ENCODE data around the gene FA2H. TPM values are rescaled to one million over a fixed set of nuclear protein-coding genes. Genes with fewer than 3 reads are reported as not detected.

Gene FA2H
- total and polyA plus RNA-seq, 2 donors (not counting 1 experiment from before 2014, with no cell fraction given) = not detected

DNA sequence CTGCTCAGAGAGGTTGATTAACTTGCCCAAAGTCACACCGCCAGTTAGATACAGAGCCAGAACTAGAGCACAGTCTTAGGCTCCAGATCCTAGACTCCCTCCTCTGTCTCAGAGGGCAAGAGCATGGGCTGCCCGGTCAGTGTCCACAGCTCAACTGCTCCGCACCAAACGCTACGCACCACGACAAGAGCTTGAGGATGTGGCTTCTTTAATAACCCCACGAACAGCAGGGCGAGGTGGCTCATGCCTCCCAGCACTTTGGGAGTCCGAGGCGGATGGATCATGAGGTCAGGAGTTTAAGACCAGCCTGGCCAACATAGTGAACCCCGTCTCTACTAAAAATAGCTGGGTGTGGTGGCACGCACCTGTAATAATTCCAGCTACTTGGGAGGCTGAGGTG lies 21.4 kb downstream of the FA2H start:
- Histone ChIP-seq H3K36me3 (ENCODE audit: control insufficient read depth, insufficient read depth, low read length) (no peaks in the 10 kb centered on the region), H3K27ac (ENCODE audit: insufficient read depth, low read length) (no peak overlapping the region), H3K9ac (ENCODE audit: insufficient read depth, low read length) (no peak overlapping the region), H3K79me2 (ENCODE audit: control insufficient read depth, insufficient read depth, low read length) (no peaks in the 10 kb centered on the region), H3K27me3 (ENCODE audit: control insufficient read depth, insufficient read depth, low read length) (peaks cover 4% of the 10 kb centered on the region), H2AFZ (ENCODE audit: low read length) (no peak overlapping the region), H3K4me3 (replicated peaks in 1 of 4; ENCODE audit: control extremely low read depth in 1 of 4, insufficient read depth in 1 of 4, low read depth in 3 of 4, low read length in 4 of 4) (no peak overlapping the region), H3K9me3 (ENCODE audit: control insufficient read depth, insufficient read depth, low read depth, low read length) (no peaks in the 10 kb centered on the region), H3K4me2 (ENCODE audit: extremely low read depth, insufficient read depth, low read length) (no peak overlapping the region), H4K20me1 (ENCODE audit: control insufficient read depth, extremely low read depth, insufficient read depth, low read length) (no peaks in the 10 kb centered on the region), H3K4me1 (ENCODE audit: control insufficient read depth, extremely low read depth, insufficient read depth, low read length) (no peaks in the 10 kb centered on the region)
- DNase-seq (ENCODE audit: low read depth in 2 of 2) = no peak
- no peak for TF ChIP-seq EZH2 (IDR thresholded peaks at IDR 0.05; ENCODE audit: low read length, missing control alignments)
- TF ChIP-seq, protein P1, sequence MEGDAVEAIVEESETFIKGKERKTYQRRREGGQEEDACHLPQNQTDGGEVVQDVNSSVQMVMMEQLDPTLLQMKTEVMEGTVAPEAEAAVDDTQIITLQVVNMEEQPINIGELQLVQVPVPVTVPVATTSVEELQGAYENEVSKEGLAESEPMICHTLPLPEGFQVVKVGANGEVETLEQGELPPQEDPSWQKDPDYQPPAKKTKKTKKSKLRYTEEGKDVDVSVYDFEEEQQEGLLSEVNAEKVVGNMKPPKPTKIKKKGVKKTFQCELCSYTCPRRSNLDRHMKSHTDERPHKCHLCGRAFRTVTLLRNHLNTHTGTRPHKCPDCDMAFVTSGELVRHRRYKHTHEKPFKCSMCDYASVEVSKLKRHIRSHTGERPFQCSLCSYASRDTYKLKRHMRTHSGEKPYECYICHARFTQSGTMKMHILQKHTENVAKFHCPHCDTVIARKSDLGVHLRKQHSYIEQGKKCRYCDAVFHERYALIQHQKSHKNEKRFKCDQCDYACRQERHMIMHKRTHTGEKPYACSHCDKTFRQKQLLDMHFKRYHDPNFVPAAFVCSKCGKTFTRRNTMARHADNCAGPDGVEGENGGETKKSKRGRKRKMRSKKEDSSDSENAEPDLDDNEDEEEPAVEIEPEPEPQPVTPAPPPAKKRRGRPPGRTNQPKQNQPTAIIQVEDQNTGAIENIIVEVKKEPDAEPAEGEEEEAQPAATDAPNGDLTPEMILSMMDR (conservative IDR thresholded peaks at IDR 0.05 in 1 of 2, IDR thresholded peaks at IDR 0.05 in 1 of 2; ENCODE audit: low read depth in 1 of 2, low read length in 2 of 2) = no peak

DNA sequence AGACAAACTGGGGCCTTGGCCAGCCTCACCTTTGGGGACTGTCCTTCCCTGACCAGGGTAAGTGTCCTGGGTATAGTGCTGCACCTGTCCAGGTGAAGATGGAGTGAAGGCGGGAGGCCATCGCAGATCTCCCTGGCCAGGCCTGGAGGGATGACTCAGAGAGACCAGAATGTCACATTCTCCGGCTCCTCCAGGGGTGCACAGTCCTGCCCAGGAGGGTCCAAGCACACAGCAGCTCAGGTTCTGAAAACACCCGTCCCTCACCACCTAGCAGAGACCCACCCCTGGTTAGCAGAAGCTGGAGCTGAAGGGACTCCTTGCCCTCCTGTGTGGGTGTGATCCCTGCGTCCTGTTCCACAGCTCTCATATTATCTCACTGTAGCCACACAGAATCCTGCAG lies 21.9 kb downstream of the FA2H start:
- H3K79me2 ChIP-seq (ENCODE audit: control insufficient read depth, insufficient read depth, low read length) = no peaks in the 10 kb centered on the region
- H3K27ac ChIP-seq (ENCODE audit: insufficient read depth, low read length) = no peak overlapping the region
- H4K20me1 ChIP-seq (ENCODE audit: control insufficient read depth, extremely low read depth, insufficient read depth, low read length) = no peaks in the 10 kb centered on the region
- H3K9ac ChIP-seq (ENCODE audit: insufficient read depth, low read length) = no peak overlapping the region
- DNase-seq (ENCODE audit: low read depth in 2 of 2) = no peak
- H3K36me3 ChIP-seq (ENCODE audit: control insufficient read depth, insufficient read depth, low read length) = no peaks in the 10 kb centered on the region
- no peak overlapping the region for H3K4me2 ChIP-seq (ENCODE audit: extremely low read depth, insufficient read depth, low read length)
- peaks cover 4% of the 10 kb centered on the region for H3K27me3 ChIP-seq (ENCODE audit: control insufficient read depth, insufficient read depth, low read length)
- no peaks in the 10 kb centered on the region for H3K9me3 ChIP-seq (ENCODE audit: control insufficient read depth, insufficient read depth, low read depth, low read length)
- H2AFZ ChIP-seq (ENCODE audit: low read length) = no peak overlapping the region
- TF ChIP-seq EZH2 (IDR thresholded peaks at IDR 0.05; ENCODE audit: low read length, missing control alignments) = no peak
- TF ChIP-seq, protein P1 (conservative IDR thresholded peaks at IDR 0.05 in 1 of 2, IDR thresholded peaks at IDR 0.05 in 1 of 2; ENCODE audit: low read depth in 1 of 2, low read length in 2 of 2) = no peak
- no peaks in the 10 kb centered on the region for H3K4me1 ChIP-seq (ENCODE audit: control insufficient read depth, extremely low read depth, insufficient read depth, low read length)
- no peak overlapping the region for H3K4me3 ChIP-seq (replicated peaks in 1 of 4; ENCODE audit: control extremely low read depth in 1 of 4, insufficient read depth in 1 of 4, low read depth in 3 of 4, low read length in 4 of 4)

DNA sequence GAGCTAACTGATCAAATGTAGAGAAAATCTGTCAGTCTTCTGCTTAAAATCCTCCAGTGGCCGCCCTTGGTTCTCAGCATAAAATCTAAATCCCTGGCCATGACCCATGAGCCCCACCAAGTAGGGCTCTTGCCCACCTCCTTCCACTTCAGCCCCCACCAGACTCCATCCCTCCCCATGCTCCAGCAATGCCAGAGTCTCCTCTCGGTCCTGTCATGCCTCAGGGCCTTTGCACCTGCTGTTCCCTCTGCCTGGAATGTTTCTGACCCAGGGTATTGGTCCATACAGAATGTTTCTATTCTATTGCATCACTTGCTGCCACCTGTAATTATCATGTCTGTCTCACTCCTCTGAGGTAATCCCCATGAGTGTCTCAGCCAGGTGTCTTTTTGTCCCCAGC lies 22.4 kb downstream of the FA2H start:
- H3K79me2 ChIP-seq (ENCODE audit: control insufficient read depth, insufficient read depth, low read length) = no peaks in the 10 kb centered on the region
- no peak overlapping the region for H3K4me3 ChIP-seq (replicated peaks in 1 of 4; ENCODE audit: control extremely low read depth in 1 of 4, insufficient read depth in 1 of 4, low read depth in 3 of 4, low read length in 4 of 4)
- DNase-seq (ENCODE audit: low read depth in 2 of 2) = no peak
- H4K20me1 ChIP-seq (ENCODE audit: control insufficient read depth, extremely low read depth, insufficient read depth, low read length) = no peaks in the 10 kb centered on the region
- no peaks in the 10 kb centered on the region for H3K36me3 ChIP-seq (ENCODE audit: control insufficient read depth, insufficient read depth, low read length)
- no peaks in the 10 kb centered on the region for H3K9me3 ChIP-seq (ENCODE audit: control insufficient read depth, insufficient read depth, low read depth, low read length)
- no peak overlapping the region for H3K27ac ChIP-seq (ENCODE audit: insufficient read depth, low read length)
- peaks cover 4% of the 10 kb centered on the region for H3K27me3 ChIP-seq (ENCODE audit: control insufficient read depth, insufficient read depth, low read length)
- TF ChIP-seq, protein P1 (conservative IDR thresholded peaks at IDR 0.05 in 1 of 2, IDR thresholded peaks at IDR 0.05 in 1 of 2; ENCODE audit: low read depth in 1 of 2, low read length in 2 of 2) = no peak
- no peak for TF ChIP-seq EZH2 (IDR thresholded peaks at IDR 0.05; ENCODE audit: low read length, missing control alignments)
- no peak overlapping the region for H3K9ac ChIP-seq (ENCODE audit: insufficient read depth, low read length)
- H3K4me1 ChIP-seq (ENCODE audit: control insufficient read depth, extremely low read depth, insufficient read depth, low read length) = no peaks in the 10 kb centered on the region
- no peak overlapping the region for H3K4me2 ChIP-seq (ENCODE audit: extremely low read depth, insufficient read depth, low read length)
- H2AFZ ChIP-seq (ENCODE audit: low read length) = no peak overlapping the region
